Occipital lobe (tissue), 2 donors: ENCODE data around the gene ATAD3B. TPM values are rescaled to one million over a fixed set of nuclear protein-coding genes. Genes with fewer than 3 reads are reported as not detected.
"Not testable (repeated sequence)": the region's sequence is repeated elsewhere in the genome, so short reads cannot be mapped to it uniquely, and the experiment has no call there.

Experiments
- DNase-seq: peaks from one replicate; lab custom pipeline; 2025; lab: John Stamatoyannopoulos, UW
- total RNA-seq: library from RNA; depleted of rRNA; stranded (reverse); fragments of >200 nt; gene quantifications from one replicate; pipeline ENCODE4 v1.2.3, GENCODE V29; 2014

The ATAD3B gene
- total RNA-seq, 1 donor from 2014 or later, result 11.7 TPM

- DNase-seq, result not testable (repeated sequence)
These were observed 20.9 kb upstream of the ATAD3B start for GRCh38 chr1:1450616-1451015.

- no peak for DNase-seq
These were observed 19.7 kb upstream of the ATAD3B start for GRCh38 chr1:1451696-1452364.

GRCh38 chr1:1452365-1452739 lies 19.2 kb upstream of the ATAD3B start:
- DNase-seq, result not testable (repeated sequence)

GRCh38 chr1:1452882-1453281 lies 18.7 kb upstream of the ATAD3B start:
- DNase-seq, result no peak

GRCh38 chr1:1454286-1455056 lies 17.1 kb upstream of the ATAD3B start:
- not testable (repeated sequence) for DNase-seq

- no peak for DNase-seq
These were observed 16.1 kb upstream of the ATAD3B start for GRCh38 chr1:1455366-1455884.

- not testable (repeated sequence) for DNase-seq
These were observed 15.6 kb upstream of the ATAD3B start for GRCh38 chr1:1455934-1456333.

- DNase-seq, result not testable (repeated sequence)
These were observed 14.8 kb upstream of the ATAD3B start for GRCh38 chr1:1456683-1457255.

GRCh38 chr1:1459156-1459555 lies 12.4 kb upstream of the ATAD3B start:
- DNase-seq, result not testable (repeated sequence)

- DNase-seq, result not testable (repeated sequence)
These were observed 11.9 kb upstream of the ATAD3B start for GRCh38 chr1:1459711-1460110.

GRCh38 chr1:1460540-1461130 lies 10.9 kb upstream of the ATAD3B start:
- no peak for DNase-seq

- no peak for DNase-seq
These were observed 9.7 kb upstream of the ATAD3B start for GRCh38 chr1:1461721-1462317.

GRCh38 chr1:1462318-1462966 lies 9.1 kb upstream of the ATAD3B start:
- no peak for DNase-seq

- no peak for DNase-seq
These were observed 8.3 kb upstream of the ATAD3B start for GRCh38 chr1:1463312-1463711.

GRCh38 chr1:1468196-1468985 lies 3.2 kb upstream of the ATAD3B start:
- not testable (repeated sequence) for DNase-seq

- DNase-seq, result no peak
These were observed 758 bp upstream of the ATAD3B start for GRCh38 chr1:1470626-1471388.

GRCh38 chr1:1472053-1472876 lies 700 bp downstream of the ATAD3B start:
- not testable (repeated sequence) for DNase-seq

- DNase-seq, result not testable (repeated sequence)
These were observed 4.4 kb downstream of the ATAD3B start for GRCh38 chr1:1476011-1476410.
